Lung (tissue), 12 donors: ENCODE results near the gene NRSN2. TPM values are rescaled to one million over a fixed set of nuclear protein-coding genes. Genes with fewer than 3 reads are reported as not detected.

Experiments
- ATAC-seq: fragments of 200-7000 bp; cut with Tn5 transposase; one replicate; pipeline ENCODE4 v1.9.1; 2020; ENCODE audit warnings: moderate number of reproducible peaks; ENCODE audit not compliant: insufficient read depth, low FRiP score
- DNase-seq, 3 donors: peaks; one replicate each; pipeline ENCODE4 v3.0.0-alpha.2; 2013 to 2017
- H3K27ac ChIP-seq, 2 donors: one replicate each; pipeline ENCODE4 v1.5.1; 2013; ENCODE audit warnings: mild to moderate bottlenecking in 2 of 2, moderate library complexity in 2 of 2, control low read depth in 1 of 2, inconsistent platforms in 1 of 2, low read depth in 1 of 2, low read length in 1 of 2
- H3K27me3 ChIP-seq, 3 donors: one replicate each; pipeline ENCODE4 v1.5.1; 2013; ENCODE audit warnings: low read length in 2 of 3; ENCODE audit not compliant: control insufficient read depth in 3 of 3, insufficient read depth in 3 of 3
- H3K36me3 ChIP-seq, 4 donors: one replicate each; pipeline ENCODE4 v1.5.1; 2013; ENCODE audit warnings: low read length in 4 of 4, mild to moderate bottlenecking in 1 of 4, moderate library complexity in 1 of 4; ENCODE audit not compliant: control insufficient read depth in 4 of 4, insufficient read depth in 4 of 4
- H3K4me1 ChIP-seq, 5 donors: one replicate each; pipeline ENCODE4 v1.5.1; 2013; ENCODE audit warnings: low read length in 5 of 5, mild to moderate bottlenecking in 2 of 5, moderate library complexity in 1 of 5; ENCODE audit not compliant: control insufficient read depth in 5 of 5, insufficient read depth in 5 of 5
- H3K4me3 ChIP-seq: one replicate; pipeline ENCODE4 v1.5.1; 2013; ENCODE audit warnings: mild to moderate bottlenecking, control low read depth, moderate library complexity
- H3K9ac ChIP-seq, 2 donors: one replicate each; pipeline ENCODE4 v1.5.1; 2013; ENCODE audit warnings: low read length in 2 of 2, control low read depth in 1 of 2; ENCODE audit not compliant: insufficient read depth in 1 of 2
- H3K9me3 ChIP-seq, 4 donors: one replicate each; pipeline ENCODE4 v1.5.1; 2013; ENCODE audit warnings: low read length in 3 of 4, mild to moderate bottlenecking in 1 of 4, moderate library complexity in 1 of 4; ENCODE audit not compliant: control insufficient read depth in 4 of 4, insufficient read depth in 3 of 4
- CTCF ChIP-seq: IDR thresholded peaks from 2 replicates; pipeline ENCODE4 v1.5.1; 2012; ENCODE audit warnings: mild to moderate bottlenecking; ENCODE audit errors: control extremely low read depth, extremely low read depth
- WGBS, 2 donors: extraction: QIAGEN DNeasy Blood & Tissue Kit; methylation state at CpG; one replicate each; pipeline ENCODE4 v1.1.7; 2013; 5-methylcytosine and 5-hydroxymethylcytosine counted together
- polyA plus RNA-seq, 2 donors: library from polyadenylated mRNA; stranded (reverse); fragments of 200-250 nt; gene quantifications; one replicate each; pipeline ENCODE4 v1.2.1, GENCODE V29; 2013
- total RNA-seq, 2 donors: library from RNA; depleted of rRNA in 1 of 2; stranded (reverse); fragments of >200 nt in 1 of 2; gene quantifications; one replicate each; pipeline ENCODE4 v1.2.1, GENCODE V29; 2014 to 2021
- donor health status: control.
- donor health status: control.
- donor health status: Bipolar disorder and iron deficiency.
- donor health status: healthy.
- donor health status: DM: yes; HTN: yes; CAD: no.

The NRSN2 gene
- total and polyA plus RNA-seq, 4 donors: 15.3 to 43.7 (median 28.6) TPM

- ATAC-seq: no peak
Measured at GRCh38 chr20:308427-309038, 38.4 kb upstream of the NRSN2 start.

DNA sequence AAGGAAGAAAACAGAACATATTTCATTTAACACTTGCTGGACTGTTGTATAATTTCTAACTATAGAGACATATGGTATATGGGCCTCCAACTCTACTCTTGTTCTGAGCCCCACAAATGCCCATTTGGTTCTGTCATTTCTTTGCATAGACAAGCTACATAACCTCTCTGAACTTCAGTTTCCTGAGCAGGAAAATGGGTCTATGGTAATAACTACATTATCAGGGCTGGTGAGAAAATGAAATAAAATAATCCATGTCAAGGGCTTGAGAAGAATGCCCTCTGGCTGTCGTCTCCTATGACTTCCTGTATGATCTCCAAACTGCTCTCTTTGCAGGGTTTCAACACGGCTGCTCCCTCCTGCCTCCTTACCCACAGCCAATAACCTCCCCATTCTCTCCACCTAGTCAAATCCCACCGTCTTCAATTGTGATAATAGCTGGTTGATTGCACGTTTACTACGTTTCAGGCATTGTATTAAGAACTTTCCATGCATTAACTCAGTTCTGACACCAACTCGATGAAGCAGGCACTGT, 37.5 kb upstream of the NRSN2 start:
- WGBS, 2 donors: 5 to 7% methylated on average over 6 of the region's 6 CpGs
- H3K9ac ChIP-seq: peak overlapping the region; percentile 50 to 92
- H3K4me1 ChIP-seq: peaks cover 0 to 34% (median 8%) of the 10 kb centered on the region in 5 donors
- H3K27me3 ChIP-seq: no peaks in the 10 kb centered on the region
- TF ChIP-seq CTCF: no peak
- DNase-seq: peak in 1 of 3 donors; percentile 90
- H3K4me3 ChIP-seq: no peak overlapping the region
- H3K27ac ChIP-seq: peak overlapping the region; percentile 43 to 82
- H3K36me3 ChIP-seq: no peaks in the 10 kb centered on the region
- ATAC-seq: no peak
- no peaks in the 10 kb centered on the region for H3K9me3 ChIP-seq

More at GRCh38 chr20:308427-309038, 38.4 kb upstream of the NRSN2 start:
- Histone ChIP-seq H3K36me3 (no peaks in the 10 kb centered on the region), H3K9ac (peak overlapping the region in 1 of 2 donors; percentile 92), H3K4me1 (peaks cover 0 to 34% (median 8%) of the 10 kb centered on the region in 5 donors), H3K27ac (peak overlapping the region in 1 of 2 donors; percentile 71), H3K9me3 (no peaks in the 10 kb centered on the region), H3K4me3 (no peak overlapping the region), H3K27me3 (no peaks in the 10 kb centered on the region)
- no peak for TF ChIP-seq CTCF
- no peak for DNase-seq
- 67 to 70% methylated on average over 7 of the region's 7 CpGs for WGBS, 2 donors

DNA sequence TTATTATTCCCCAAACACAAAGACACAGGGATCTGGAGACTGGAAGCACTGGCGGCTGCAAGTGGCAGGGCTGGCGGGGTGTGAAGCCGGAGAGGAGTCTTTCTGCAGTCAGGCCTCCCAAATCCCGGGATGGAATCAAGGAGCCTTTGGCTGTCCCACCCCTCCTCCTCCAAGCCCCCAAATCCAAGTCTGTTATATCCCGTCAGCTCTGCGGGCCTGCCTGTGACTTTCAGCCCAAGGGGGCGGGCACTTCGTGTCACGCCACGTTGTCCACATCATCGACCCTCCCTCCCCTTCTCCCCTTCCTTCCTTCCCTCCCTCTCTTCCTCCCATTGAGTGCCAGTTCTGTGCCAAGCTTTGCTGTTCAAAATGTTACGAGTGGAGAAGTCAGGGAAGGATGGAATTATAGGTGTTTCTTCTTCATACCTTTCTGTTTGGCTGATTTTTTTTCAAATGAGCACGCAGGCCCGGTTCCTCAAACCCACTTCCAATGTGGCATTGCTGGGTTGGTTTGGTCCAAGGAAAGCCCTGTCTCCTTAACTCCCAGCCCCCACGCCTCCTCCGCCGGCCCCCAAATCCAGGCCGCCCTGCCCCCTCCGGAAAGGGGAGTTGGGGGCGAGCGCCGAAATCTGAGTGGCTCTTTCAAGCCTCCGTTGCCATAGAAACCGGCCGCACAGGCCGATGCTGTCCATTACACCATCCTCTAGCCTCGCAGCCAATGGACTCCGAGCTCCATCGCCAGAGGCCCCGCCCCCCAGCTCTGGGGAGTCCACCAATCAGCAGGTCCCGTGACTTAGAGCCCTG, 36.9 kb upstream of the NRSN2 start:
- 3 to 5% methylated on average over 31 of the region's 31 CpGs for WGBS, 2 donors
- H3K36me3 ChIP-seq: no peaks in the 10 kb centered on the region
- peak overlapping the region; percentile 50 to 92 for H3K9ac ChIP-seq
- H3K4me3 ChIP-seq: peak overlapping the region; percentile 26
- peak overlapping the region; percentile 43 to 82 for H3K27ac ChIP-seq
- peaks cover 0 to 34% (median 8%) of the 10 kb centered on the region in 5 donors for H3K4me1 ChIP-seq
- TF ChIP-seq CTCF: no peak
- H3K27me3 ChIP-seq: no peaks in the 10 kb centered on the region
- ATAC-seq (peak; percentile 99), DNase-seq (peak; percentile 100)
- H3K9me3 ChIP-seq: no peaks in the 10 kb centered on the region
